Measurements from ENCODE around the gene CIBAR2. TPM values are rescaled to one million over a fixed set of nuclear protein-coding genes. Genes with fewer than 3 reads are reported as not detected.
A peak's percentile ranks its signal among the peaks of the same experiment; 100 is the strongest.
"Not testable (repeated sequence)": the region's sequence is repeated elsewhere in the genome, so short reads cannot be mapped to it uniquely, and the experiment has no call there.

Gene CIBAR2
- total RNA-seq, 1 donor from 2014 or later, result not detected

- no peaks in the 10 kb centered on the region for H3K36me3 Mint-ChIP-seq (ENCODE audit: low read depth)
- H3K27me3 Mint-ChIP-seq (ENCODE audit: low read depth), result peaks cover 1% of the 10 kb centered on the region
- no peaks in the 10 kb centered on the region for H3K9me3 Mint-ChIP-seq
- DNase-seq (ENCODE audit: low spot score), result no peak
- intact Hi-C loops (cut with micrococcal nuclease), result no loop called here
- H3K4me3 Mint-ChIP-seq (ENCODE audit: low read depth), result no peak overlapping the region
- H3K27ac Mint-ChIP-seq, result no peak overlapping the region
- H3K4me1 Mint-ChIP-seq (ENCODE audit: low read depth), result peaks cover 11% of the 10 kb centered on the region
Measured at GRCh38 chr16:85129876-85130704, 17.8 kb upstream of the CIBAR2 start.

GRCh38 chr16:85128079-85128837 is 16.0 kb upstream of the CIBAR2 start:
- H3K27ac Mint-ChIP-seq, result no peak overlapping the region
- peaks cover 11% of the 10 kb centered on the region for H3K4me1 Mint-ChIP-seq (ENCODE audit: low read depth)
- intact Hi-C loops (cut with micrococcal nuclease), result no loop called here
- H3K27me3 Mint-ChIP-seq (ENCODE audit: low read depth), result peaks cover 1% of the 10 kb centered on the region
- no peak overlapping the region for H3K4me3 Mint-ChIP-seq (ENCODE audit: low read depth)
- H3K9me3 Mint-ChIP-seq, result no peaks in the 10 kb centered on the region
- H3K36me3 Mint-ChIP-seq (ENCODE audit: low read depth), result no peaks in the 10 kb centered on the region
- no peak for DNase-seq (ENCODE audit: low spot score)

GRCh38 chr16:85127379-85127723 is 15.1 kb upstream of the CIBAR2 start:
- peak overlapping the region; percentile 40 for H3K27ac Mint-ChIP-seq
- H3K9me3 Mint-ChIP-seq, result no peaks in the 10 kb centered on the region
- H3K4me3 Mint-ChIP-seq (ENCODE audit: low read depth), result no peak overlapping the region
- H3K4me1 Mint-ChIP-seq (ENCODE audit: low read depth), result peaks cover 11% of the 10 kb centered on the region
- DNase-seq (ENCODE audit: low spot score), result no peak
- H3K27me3 Mint-ChIP-seq (ENCODE audit: low read depth), result no peaks in the 10 kb centered on the region
- intact Hi-C loops (cut with micrococcal nuclease), result no loop called here
- no peaks in the 10 kb centered on the region for H3K36me3 Mint-ChIP-seq (ENCODE audit: low read depth)

GRCh38 chr16:85126705-85127378 is 14.6 kb upstream of the CIBAR2 start:
- Mint-ChIP-seq H3K4me1 (ENCODE audit: low read depth) (peaks cover 11% of the 10 kb centered on the region), H3K27ac (peak overlapping the region; percentile 40), H3K4me3 (ENCODE audit: low read depth) (no peak overlapping the region), H3K9me3 (no peaks in the 10 kb centered on the region), H3K27me3 (ENCODE audit: low read depth) (no peaks in the 10 kb centered on the region), H3K36me3 (ENCODE audit: low read depth) (no peaks in the 10 kb centered on the region)
- intact Hi-C loops (cut with micrococcal nuclease), result no loop called here
- DNase-seq (ENCODE audit: low spot score), result no peak

- H3K4me1 Mint-ChIP-seq (ENCODE audit: low read depth), result peaks cover 11% of the 10 kb centered on the region
- no peak for DNase-seq (ENCODE audit: low spot score)
- no peaks in the 10 kb centered on the region for H3K9me3 Mint-ChIP-seq
- H3K27ac Mint-ChIP-seq, result no peak overlapping the region
- no peaks in the 10 kb centered on the region for H3K27me3 Mint-ChIP-seq (ENCODE audit: low read depth)
- H3K36me3 Mint-ChIP-seq (ENCODE audit: low read depth), result no peaks in the 10 kb centered on the region
- intact Hi-C loops (cut with micrococcal nuclease), result no loop called here
- no peak overlapping the region for H3K4me3 Mint-ChIP-seq (ENCODE audit: low read depth)
Measured at GRCh38 chr16:85126394-85126704, 14.1 kb upstream of the CIBAR2 start.

- intact Hi-C loops (cut with micrococcal nuclease), result no loop called here
- DNase-seq (ENCODE audit: low spot score), result no peak
- peaks cover 11% of the 10 kb centered on the region for H3K4me1 Mint-ChIP-seq (ENCODE audit: low read depth)
- no peaks in the 10 kb centered on the region for H3K36me3 Mint-ChIP-seq (ENCODE audit: low read depth)
- no peak overlapping the region for H3K4me3 Mint-ChIP-seq (ENCODE audit: low read depth)
- H3K27me3 Mint-ChIP-seq (ENCODE audit: low read depth), result no peaks in the 10 kb centered on the region
- H3K9me3 Mint-ChIP-seq, result no peaks in the 10 kb centered on the region
- no peak overlapping the region for H3K27ac Mint-ChIP-seq
Measured at GRCh38 chr16:85125570-85126393, 13.5 kb upstream of the CIBAR2 start.

GRCh38 chr16:85124636-85125346 is 12.5 kb upstream of the CIBAR2 start:
- H3K36me3 Mint-ChIP-seq (ENCODE audit: low read depth), result no peaks in the 10 kb centered on the region
- H3K4me1 Mint-ChIP-seq (ENCODE audit: low read depth), result peaks cover 11% of the 10 kb centered on the region
- H3K27ac Mint-ChIP-seq, result no peak overlapping the region
- no peaks in the 10 kb centered on the region for H3K27me3 Mint-ChIP-seq (ENCODE audit: low read depth)
- H3K4me3 Mint-ChIP-seq (ENCODE audit: low read depth), result no peak overlapping the region
- intact Hi-C loops (cut with micrococcal nuclease), result no loop called here
- no peak for DNase-seq (ENCODE audit: low spot score)
- H3K9me3 Mint-ChIP-seq, result no peaks in the 10 kb centered on the region

GRCh38 chr16:85123891-85124635 is 11.8 kb upstream of the CIBAR2 start:
- no peaks in the 10 kb centered on the region for H3K36me3 Mint-ChIP-seq (ENCODE audit: low read depth)
- H3K9me3 Mint-ChIP-seq, result no peaks in the 10 kb centered on the region
- no peak overlapping the region for H3K27ac Mint-ChIP-seq
- no peaks in the 10 kb centered on the region for H3K27me3 Mint-ChIP-seq (ENCODE audit: low read depth)
- DNase-seq (ENCODE audit: low spot score), result no peak
- intact Hi-C loops (cut with micrococcal nuclease), result no loop called here
- H3K4me1 Mint-ChIP-seq (ENCODE audit: low read depth), result peaks cover 11% of the 10 kb centered on the region
- no peak overlapping the region for H3K4me3 Mint-ChIP-seq (ENCODE audit: low read depth)

- H3K4me3 Mint-ChIP-seq (ENCODE audit: low read depth); H3K36me3 Mint-ChIP-seq (ENCODE audit: low read depth); H3K27ac Mint-ChIP-seq; DNase-seq (ENCODE audit: low spot score); intact Hi-C loops (cut with micrococcal nuclease); H3K9me3 Mint-ChIP-seq; H3K27me3 Mint-ChIP-seq (ENCODE audit: low read depth): not testable (repeated sequence)
- peaks cover 11% of the 10 kb centered on the region for H3K4me1 Mint-ChIP-seq (ENCODE audit: low read depth)
Measured at GRCh38 chr16:85123441-85123840, 11.2 kb upstream of the CIBAR2 start.

GRCh38 chr16:85120006-85120340 is 7.7 kb upstream of the CIBAR2 start:
- intact Hi-C loops (cut with micrococcal nuclease), result no loop called here
- Mint-ChIP-seq H3K9me3 (no peaks in the 10 kb centered on the region), H3K4me1 (ENCODE audit: low read depth) (peaks cover under 1% of the 10 kb centered on the region), H3K27me3 (ENCODE audit: low read depth) (no peaks in the 10 kb centered on the region), H3K27ac (no peak overlapping the region), H3K4me3 (ENCODE audit: low read depth) (no peak overlapping the region), H3K36me3 (ENCODE audit: low read depth) (no peaks in the 10 kb centered on the region)
- no peak for DNase-seq (ENCODE audit: low spot score)

GRCh38 chr16:85117418-85117817 is 5.1 kb upstream of the CIBAR2 start:
- H3K27me3 Mint-ChIP-seq (ENCODE audit: low read depth), result no peaks in the 10 kb centered on the region
- no peak overlapping the region for H3K4me3 Mint-ChIP-seq (ENCODE audit: low read depth)
- no peaks in the 10 kb centered on the region for H3K9me3 Mint-ChIP-seq
- no peak overlapping the region for H3K27ac Mint-ChIP-seq
- H3K36me3 Mint-ChIP-seq (ENCODE audit: low read depth), result no peaks in the 10 kb centered on the region
- no peak for DNase-seq (ENCODE audit: low spot score)
- intact Hi-C loops (cut with micrococcal nuclease), result loop anchor here (10.0 kb wide), 1 partner anchor 137 kb away; no protein-coding TSS in a partner anchor
- H3K4me1 Mint-ChIP-seq (ENCODE audit: low read depth), result peaks cover 3% of the 10 kb centered on the region

All from activated T-helper 2 cell treated with anti-CD3 and anti-CD28 coated beads, Interferon-gamma antibody, Interleukin-2, Interleukin-4, amounts not matched to agents 10 μg/mL and 5 μg/mL and 100 μg/mL, durations not matched to agents 14 hours and 24 hours and 36 hours (primary cell).